GM12878 (cell line): ENCODE results near the gene ARL5C. TPM values are rescaled to one million over a fixed set of nuclear protein-coding genes. Genes with fewer than 3 reads are reported as not detected.

ENCODE experiments used
- ATAC-seq: fragments of 200-7000 bp; cut with Tn5 transposase; 3 replicates; pipeline ENCODE4 v1.9.1; 2020; ENCODE audit warnings: mild to moderate bottlenecking, moderate library complexity
- BruUV-seq: library from RNA; stranded (reverse); fragments of 400-500 nt; replicated peaks from 2 replicates; lab custom pipeline; 2021; lab: Mats Ljungman, UMichigan
- CTCF ChIA-PET: fragments of 300-600 bp; sonication (Branson Sonifier 250); formaldehyde crosslinking; extraction: SDS; loops from one replicate; lab custom pipeline; 2021; ENCODE audit warnings: inconsistent platforms; lab: Yijun Ruan, JAX
- POLR2A ChIA-PET: fragments of 350-600 bp; formaldehyde crosslinking; extraction: SDS; loops from one replicate; lab custom pipeline; 2021; ENCODE audit warnings: inconsistent platforms; lab: Charles Lee
- RAD21 ChIA-PET: fragments of 300-600 bp; sonication (Branson Sonifier 250); formaldehyde crosslinking; loops from one replicate; lab custom pipeline; 2023; ENCODE audit warnings: antibody characterized with exemption; ENCODE audit not compliant: unreplicated experiment; lab: Charles Lee
- SMC1A ChIA-PET: fragments of 300-600 bp; sonication (Branson Sonifier 250); formaldehyde crosslinking; loops from one replicate; lab custom pipeline; 2023; ENCODE audit not compliant: unreplicated experiment, uncharacterized antibody; lab: Charles Lee
- DNase-seq: peaks from one replicate; pipeline ENCODE4 v3.0.0-alpha.2; 2011; ENCODE audit warnings: low read depth, low spot score
- FAIRE-seq: peaks from 3 replicates; lab custom pipeline; 2011; peaks lifted over from hg19 to GRCh38; lab: Jason Lieb, UNC
- H2AFZ ChIP-seq: 2 replicates; pipeline ENCODE4 v1.6.0; 2011; ENCODE audit warnings: low read depth, low read length, control low read depth; ENCODE audit not compliant: control insufficient read depth
- H3K27ac ChIP-seq: 2 replicates; pipeline ENCODE4 v1.5.1; 2011; ENCODE audit warnings: control low read depth; ENCODE audit not compliant: control insufficient read depth, insufficient read depth
- H3K27me3 ChIP-seq, 2 experiments: replicated peaks in 1 of 2; 2 replicates each; pipeline versions ENCODE4 v1.6.0 to v1.6.1; 2011; ENCODE audit warnings: low read length in 1 of 2; ENCODE audit not compliant: control insufficient read depth in 2 of 2, insufficient read depth in 2 of 2
- H3K36me3 ChIP-seq, 2 experiments: 2 replicates each; pipeline ENCODE4 v1.5.1; 2011; ENCODE audit warnings: low read length in 1 of 2; ENCODE audit not compliant: control insufficient read depth in 2 of 2, insufficient read depth in 2 of 2
- H3K4me1 ChIP-seq: 2 replicates; pipeline ENCODE4 v1.6.1; 2011; ENCODE audit warnings: mild to moderate bottlenecking, low read length, moderate library complexity, mixed read lengths; ENCODE audit not compliant: control insufficient read depth, insufficient read depth
- H3K4me2 ChIP-seq: 2 replicates; pipeline ENCODE4 v1.6.0; 2011; ENCODE audit warnings: control low read depth; ENCODE audit not compliant: control insufficient read depth, insufficient read depth
- H3K4me3 ChIP-seq: fragments of 200-600 bp; sonication (generic); 2 replicates; pipeline ENCODE4 v1.5.1; 2016
- H3K79me2 ChIP-seq: 2 replicates; pipeline ENCODE4 v1.6.0; 2011; ENCODE audit warnings: low read length; ENCODE audit not compliant: control insufficient read depth, insufficient read depth
- H3K9ac ChIP-seq: 2 replicates; pipeline ENCODE4 v1.8.0; 2011; ENCODE audit warnings: low read length, control low read depth, mixed read lengths; ENCODE audit not compliant: control insufficient read depth, insufficient read depth
- H3K9me3 ChIP-seq: replicated peaks from 3 replicates; pipeline ENCODE4 v1.5.1; 2011; ENCODE audit warnings: mild to moderate bottlenecking, low read length; ENCODE audit not compliant: control insufficient read depth, insufficient read depth
- H4K20me1 ChIP-seq: 2 replicates; pipeline ENCODE4 v1.6.0; 2011; ENCODE audit not compliant: control insufficient read depth, insufficient read depth
- BMI1 ChIP-seq: fragments of 450-650 bp; IDR thresholded peaks from 2 replicates; pipeline ENCODE4 v1.6.1; 2016; ENCODE audit warnings: mild to moderate bottlenecking, moderate library complexity, borderline replicate concordance
- GABPA ChIP-seq: IDR thresholded peaks from 2 replicates; pipeline ENCODE4 v1.6.1; 2014; ENCODE audit warnings: antibody characterized with exemption, low read depth, mild to moderate bottlenecking, inconsistent platforms
- IRF4 ChIP-seq: IDR thresholded peaks from 2 replicates; pipeline ENCODE4 v1.6.1; 2011; ENCODE audit warnings: low read depth, low read length
- KDM1A ChIP-seq: fragments of 200-600 bp; sonication (generic); IDR thresholded peaks from 2 replicates; pipeline ENCODE4 v1.6.1; 2016; ENCODE audit warnings: borderline replicate concordance
- MTA3 ChIP-seq: IDR thresholded peaks from 2 replicates; pipeline ENCODE4 v1.6.1; 2012; ENCODE audit warnings: low read length, inconsistent platforms, borderline replicate concordance
- RAD21 ChIP-seq: IDR thresholded peaks from 2 replicates; pipeline ENCODE4 v1.6.1; 2011; ENCODE audit warnings: mild to moderate bottlenecking, low read depth, low read length, moderate library complexity; ENCODE audit not compliant: insufficient read depth
- RAD51 ChIP-seq: fragments of 450-650 bp; IDR thresholded peaks from 2 replicates; pipeline ENCODE4 v1.6.1; 2016; ENCODE audit warnings: moderate library complexity, mild to moderate bottlenecking, inconsistent platforms
- STAT3 ChIP-seq: IDR thresholded peaks from 2 replicates; pipeline ENCODE4 v1.6.1; 2011; ENCODE audit warnings: low read depth, low read length, improper control_type of control experiment
- SUZ12 ChIP-seq: fragments of 200-600 bp; sonication (generic); IDR thresholded peaks from one replicate; pipeline ENCODE4 v1.6.1; 2018; ENCODE audit warnings: antibody characterized with exemption, mild to moderate bottlenecking; ENCODE audit not compliant: unreplicated experiment
- TARDBP ChIP-seq: IDR thresholded peaks from 2 replicates; pipeline ENCODE4 v1.6.1; 2016; ENCODE audit warnings: borderline replicate concordance
- WGBS: methylation state at CpG from one replicate; pipeline ENCODE4 v1.1.6; 2016; ENCODE audit warnings: low lambda C conversion rate; ENCODE audit not compliant: insufficient replicate concordance, insufficient coverage; ENCODE audit errors: missing lambda C conversion rate; 5-methylcytosine and 5-hydroxymethylcytosine counted together
- in situ Hi-C: fragments of 300-500 bp; cut with MboI; formaldehyde crosslinking; loops from 9 replicates; pipeline ENCODE4 v1.14.3; 2018; ENCODE audit warnings: mixed read lengths
- intact Hi-C: fragments of 100-400 bp; cut with micrococcal nuclease; formaldehyde crosslinking; loops from one replicate; pipeline ENCODE4 v1.14.2; 2022; ENCODE audit not compliant: unreplicated experiment
- polyA plus RNA-seq, 11 experiments: library from polyadenylated mRNA; depleted of rRNA in 4 of 11; unstranded in 6 of 11; stranded (reverse) in 5 of 11; fragments of >200 nt; fragmentation: Nextera tagmentation in 4 of 11; fragmentation: Illumina TruSeq in 1 of 11; extraction: Ambion mirVana in 4 of 11; extraction: Trizol in 1 of 11; gene quantifications; 1 replicate in 1 of 11; 2 replicates in 10 of 11; pipeline versions ENCODE4 v1.2.1 to v1.2.3, GENCODE V29; 2011 to 2016; ENCODE audit warnings: inconsistent platforms in 2 of 11, missing spikeins in 2 of 11, low read depth in 1 of 11
- total RNA-seq, 4 experiments: library from RNA; depleted of rRNA in 3 of 4; stranded (reverse); fragments of >200 nt in 3 of 4; fragmentation: Illumina TruSeq in 1 of 4; extraction: Trizol in 1 of 4; gene quantifications; 2 replicates each; pipeline versions ENCODE4 v1.2.1 to v1.2.3, GENCODE V29; 2013 to 2021
- TF ChIP-seq, protein P1 (sequence below): fragments of 450-650 bp; IDR thresholded peaks from 2 replicates; pipeline ENCODE4 v1.6.1; 2017; ENCODE audit warnings: mild to moderate bottlenecking, moderate library complexity
- TF ChIP-seq, protein P2 (sequence below): IDR thresholded peaks from 2 replicates; pipeline ENCODE4 v1.6.1; 2011; ENCODE audit warnings: borderline replicate concordance, low read depth, mild to moderate bottlenecking, moderate library complexity, mixed read lengths, low read length; ENCODE audit not compliant: insufficient read depth; ENCODE audit errors: extremely low read length
- TF ChIP-seq, protein P3 (sequence below): IDR thresholded peaks from 2 replicates; pipeline ENCODE4 v1.6.1; 2012; ENCODE audit warnings: low read depth, low read length, improper control_type of control experiment
- TF ChIP-seq, protein P4 (sequence below): fragments of 450-650 bp; IDR thresholded peaks from 2 replicates; pipeline ENCODE4 v1.6.1; 2018; ENCODE audit warnings: mild to moderate bottlenecking, low read depth, moderate library complexity; ENCODE audit not compliant: partially characterized antibody
- TF ChIP-seq, protein P5 (sequence below): fragments of 450-650 bp; IDR thresholded peaks from 2 replicates; pipeline ENCODE4 v1.6.1; 2017; ENCODE audit warnings: mild to moderate bottlenecking

ARL5C gene
- total and polyA plus RNA-seq, 10 of the 15 experiments (the other 5 are each of a cell fraction or from before 2014, with no cell fraction given): not detected

DNA sequence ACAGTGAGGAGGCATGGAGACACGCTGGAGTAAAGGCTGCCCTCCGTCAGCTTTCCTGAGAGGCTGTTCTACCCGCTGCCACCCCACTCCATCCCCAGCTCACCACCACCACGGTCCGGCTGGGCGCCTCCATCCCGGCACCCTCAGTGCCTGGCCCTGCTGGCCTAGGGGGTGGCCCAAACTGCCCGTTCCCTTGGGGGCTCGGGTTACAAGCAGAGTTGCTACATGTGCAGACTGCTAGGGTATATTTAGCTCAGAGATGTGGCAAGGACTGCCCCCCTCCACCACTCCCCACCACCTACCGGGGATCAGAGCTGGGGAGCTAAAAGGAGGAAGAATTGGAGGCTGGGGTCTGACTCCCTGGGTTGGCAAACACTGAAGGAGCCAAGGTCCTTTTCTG is 27.4 kb upstream of the ARL5C start:
- ChIA-PET SMC1A (no interaction called here), CTCF (interaction anchor here (0.8 to 5.3 kb wide), 3 partner anchors 19 to 39 kb away, joined by 3 to 21 read pairs (median 6); partner anchors contain the start of gene ARL5C), RAD21 (no interaction called here), POLR2A (no interaction called here)
- intact Hi-C loops (no loop called here), in situ Hi-C loops (no loop called here)
- Histone ChIP-seq H3K79me2 (peaks cover 9% of the 10 kb centered on the region), H3K27me3 (no peaks in the 10 kb centered on the region), H3K4me3 (no peak overlapping the region), H3K36me3 (peaks cover 0 to 6% of the 10 kb centered on the region in 2 experiments; a peak in 2 of 4 replicates), H3K9ac (no peak overlapping the region), H3K9me3 (no peaks in the 10 kb centered on the region), H3K4me2 (no peak overlapping the region), H4K20me1 (no peaks in the 10 kb centered on the region), H2AFZ (no peak overlapping the region), H3K27ac (no peak overlapping the region), H3K4me1 (peaks cover 14% of the 10 kb centered on the region)
- BruUV-seq: no TSS peak
- ATAC-seq: no peak
- no peak for DNase-seq
- WGBS: 76% methylated on average over 10 of the region's 10 CpGs
- no peak for FAIRE-seq
- no peak for TF ChIP-seq GABPA
- no peak for TF ChIP-seq SUZ12
- no peak for TF ChIP-seq BMI1
- TF ChIP-seq RAD51: no peak
- TF ChIP-seq, protein P1, sequence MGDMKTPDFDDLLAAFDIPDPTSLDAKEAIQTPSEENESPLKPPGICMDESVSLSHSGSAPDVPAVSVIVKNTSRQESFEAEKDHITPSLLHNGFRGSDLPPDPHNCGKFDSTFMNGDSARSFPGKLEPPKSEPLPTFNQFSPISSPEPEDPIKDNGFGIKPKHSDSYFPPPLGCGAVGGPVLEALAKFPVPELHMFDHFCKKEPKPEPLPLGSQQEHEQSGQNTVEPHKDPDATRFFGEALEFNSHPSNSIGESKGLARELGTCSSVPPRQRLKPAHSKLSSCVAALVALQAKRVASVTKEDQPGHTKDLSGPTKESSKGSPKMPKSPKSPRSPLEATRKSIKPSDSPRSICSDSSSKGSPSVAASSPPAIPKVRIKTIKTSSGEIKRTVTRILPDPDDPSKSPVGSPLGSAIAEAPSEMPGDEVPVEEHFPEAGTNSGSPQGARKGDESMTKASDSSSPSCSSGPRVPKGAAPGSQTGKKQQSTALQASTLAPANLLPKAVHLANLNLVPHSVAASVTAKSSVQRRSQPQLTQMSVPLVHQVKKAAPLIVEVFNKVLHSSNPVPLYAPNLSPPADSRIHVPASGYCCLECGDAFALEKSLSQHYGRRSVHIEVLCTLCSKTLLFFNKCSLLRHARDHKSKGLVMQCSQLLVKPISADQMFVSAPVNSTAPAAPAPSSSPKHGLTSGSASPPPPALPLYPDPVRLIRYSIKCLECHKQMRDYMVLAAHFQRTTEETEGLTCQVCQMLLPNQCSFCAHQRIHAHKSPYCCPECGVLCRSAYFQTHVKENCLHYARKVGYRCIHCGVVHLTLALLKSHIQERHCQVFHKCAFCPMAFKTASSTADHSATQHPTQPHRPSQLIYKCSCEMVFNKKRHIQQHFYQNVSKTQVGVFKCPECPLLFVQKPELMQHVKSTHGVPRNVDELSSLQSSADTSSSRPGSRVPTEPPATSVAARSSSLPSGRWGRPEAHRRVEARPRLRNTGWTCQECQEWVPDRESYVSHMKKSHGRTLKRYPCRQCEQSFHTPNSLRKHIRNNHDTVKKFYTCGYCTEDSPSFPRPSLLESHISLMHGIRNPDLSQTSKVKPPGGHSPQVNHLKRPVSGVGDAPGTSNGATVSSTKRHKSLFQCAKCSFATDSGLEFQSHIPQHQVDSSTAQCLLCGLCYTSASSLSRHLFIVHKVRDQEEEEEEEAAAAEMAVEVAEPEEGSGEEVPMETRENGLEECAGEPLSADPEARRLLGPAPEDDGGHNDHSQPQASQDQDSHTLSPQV: no peak
- TF ChIP-seq KDM1A: no peak
- no peak for TF ChIP-seq MTA3
- TF ChIP-seq, protein P2, sequence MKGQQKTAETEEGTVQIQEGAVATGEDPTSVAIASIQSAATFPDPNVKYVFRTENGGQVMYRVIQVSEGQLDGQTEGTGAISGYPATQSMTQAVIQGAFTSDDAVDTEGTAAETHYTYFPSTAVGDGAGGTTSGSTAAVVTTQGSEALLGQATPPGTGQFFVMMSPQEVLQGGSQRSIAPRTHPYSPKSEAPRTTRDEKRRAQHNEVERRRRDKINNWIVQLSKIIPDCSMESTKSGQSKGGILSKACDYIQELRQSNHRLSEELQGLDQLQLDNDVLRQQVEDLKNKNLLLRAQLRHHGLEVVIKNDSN: no peak
- TF ChIP-seq IRF4: no peak
- TF ChIP-seq, protein P3, sequence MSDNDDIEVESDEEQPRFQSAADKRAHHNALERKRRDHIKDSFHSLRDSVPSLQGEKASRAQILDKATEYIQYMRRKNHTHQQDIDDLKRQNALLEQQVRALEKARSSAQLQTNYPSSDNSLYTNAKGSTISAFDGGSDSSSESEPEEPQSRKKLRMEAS: no peak
- TF ChIP-seq, protein P4, sequence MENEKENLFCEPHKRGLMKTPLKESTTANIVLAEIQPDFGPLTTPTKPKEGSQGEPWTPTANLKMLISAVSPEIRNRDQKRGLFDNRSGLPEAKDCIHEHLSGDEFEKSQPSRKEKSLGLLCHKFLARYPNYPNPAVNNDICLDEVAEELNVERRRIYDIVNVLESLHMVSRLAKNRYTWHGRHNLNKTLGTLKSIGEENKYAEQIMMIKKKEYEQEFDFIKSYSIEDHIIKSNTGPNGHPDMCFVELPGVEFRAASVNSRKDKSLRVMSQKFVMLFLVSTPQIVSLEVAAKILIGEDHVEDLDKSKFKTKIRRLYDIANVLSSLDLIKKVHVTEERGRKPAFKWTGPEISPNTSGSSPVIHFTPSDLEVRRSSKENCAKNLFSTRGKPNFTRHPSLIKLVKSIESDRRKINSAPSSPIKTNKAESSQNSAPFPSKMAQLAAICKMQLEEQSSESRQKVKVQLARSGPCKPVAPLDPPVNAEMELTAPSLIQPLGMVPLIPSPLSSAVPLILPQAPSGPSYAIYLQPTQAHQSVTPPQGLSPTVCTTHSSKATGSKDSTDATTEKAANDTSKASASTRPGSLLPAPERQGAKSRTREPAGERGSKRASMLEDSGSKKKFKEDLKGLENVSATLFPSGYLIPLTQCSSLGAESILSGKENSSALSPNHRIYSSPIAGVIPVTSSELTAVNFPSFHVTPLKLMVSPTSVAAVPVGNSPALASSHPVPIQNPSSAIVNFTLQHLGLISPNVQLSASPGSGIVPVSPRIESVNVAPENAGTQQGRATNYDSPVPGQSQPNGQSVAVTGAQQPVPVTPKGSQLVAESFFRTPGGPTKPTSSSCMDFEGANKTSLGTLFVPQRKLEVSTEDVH: no peak
- TF ChIP-seq STAT3: no peak
- no peak for TF ChIP-seq RAD21
- no peak for TF ChIP-seq TARDBP
- TF ChIP-seq, protein P5, sequence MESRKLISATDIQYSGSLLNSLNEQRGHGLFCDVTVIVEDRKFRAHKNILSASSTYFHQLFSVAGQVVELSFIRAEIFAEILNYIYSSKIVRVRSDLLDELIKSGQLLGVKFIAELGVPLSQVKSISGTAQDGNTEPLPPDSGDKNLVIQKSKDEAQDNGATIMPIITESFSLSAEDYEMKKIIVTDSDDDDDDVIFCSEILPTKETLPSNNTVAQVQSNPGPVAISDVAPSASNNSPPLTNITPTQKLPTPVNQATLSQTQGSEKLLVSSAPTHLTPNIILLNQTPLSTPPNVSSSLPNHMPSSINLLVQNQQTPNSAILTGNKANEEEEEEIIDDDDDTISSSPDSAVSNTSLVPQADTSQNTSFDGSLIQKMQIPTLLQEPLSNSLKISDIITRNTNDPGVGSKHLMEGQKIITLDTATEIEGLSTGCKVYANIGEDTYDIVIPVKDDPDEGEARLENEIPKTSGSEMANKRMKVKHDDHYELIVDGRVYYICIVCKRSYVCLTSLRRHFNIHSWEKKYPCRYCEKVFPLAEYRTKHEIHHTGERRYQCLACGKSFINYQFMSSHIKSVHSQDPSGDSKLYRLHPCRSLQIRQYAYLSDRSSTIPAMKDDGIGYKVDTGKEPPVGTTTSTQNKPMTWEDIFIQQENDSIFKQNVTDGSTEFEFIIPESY: no peak
